Measurements from ENCODE around the gene ACOXL.

Gene ACOXL

GRCh38 chr2:110869472-110870446 is 137.4 kb downstream of the ACOXL start:
- ChIA-PET CTCF (no interaction called here), POLR2A (no interaction called here)
- TF ChIP-seq CTCF (IDR thresholded peaks at IDR 0.05; ENCODE audit: insufficient read depth, low read length, missing control alignments), result no peak
- no peak overlapping the region for H3K4me3 ChIP-seq (ENCODE audit: low read depth, low read length)
- no peak for DNase-seq (ENCODE audit: low read depth, low spot score)

GRCh38 chr2:110870545-110870944 is 138.2 kb downstream of the ACOXL start:
- no peak for DNase-seq (ENCODE audit: low read depth, low spot score)
- no peak for TF ChIP-seq CTCF (IDR thresholded peaks at IDR 0.05; ENCODE audit: insufficient read depth, low read length, missing control alignments)
- ChIA-PET CTCF (no interaction called here), POLR2A (no interaction called here)
- H3K4me3 ChIP-seq (ENCODE audit: low read depth, low read length), result no peak overlapping the region

DNA sequence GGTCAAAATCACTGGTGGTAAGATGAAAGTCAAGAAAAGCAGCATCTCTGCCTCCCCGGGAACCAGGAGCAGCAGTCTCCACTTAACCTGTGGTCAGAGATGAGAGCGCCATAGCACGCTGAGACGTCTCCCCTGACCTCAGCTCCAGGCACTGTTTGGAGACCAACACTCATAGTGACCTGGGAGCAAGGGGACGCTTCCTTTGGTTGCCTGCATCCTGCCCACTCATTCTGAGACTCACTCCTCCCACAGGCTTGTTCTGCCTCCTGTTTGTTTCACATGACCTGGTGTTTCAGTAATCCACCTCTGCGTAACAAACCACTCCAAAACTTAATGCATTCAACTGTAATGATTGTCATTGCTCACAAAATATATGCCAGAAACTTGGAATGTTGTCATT is 139.3 kb downstream of the ACOXL start:
- H3K4me3 ChIP-seq (ENCODE audit: low read depth, low read length), result no peak overlapping the region
- POLR2A ChIA-PET, result no interaction called here
- DNase-seq (ENCODE audit: low read depth, low spot score), result no peak
- CTCF ChIA-PET, result no interaction called here
- TF ChIP-seq CTCF (IDR thresholded peaks at IDR 0.05; ENCODE audit: insufficient read depth, low read length, missing control alignments), result no peak

DNA sequence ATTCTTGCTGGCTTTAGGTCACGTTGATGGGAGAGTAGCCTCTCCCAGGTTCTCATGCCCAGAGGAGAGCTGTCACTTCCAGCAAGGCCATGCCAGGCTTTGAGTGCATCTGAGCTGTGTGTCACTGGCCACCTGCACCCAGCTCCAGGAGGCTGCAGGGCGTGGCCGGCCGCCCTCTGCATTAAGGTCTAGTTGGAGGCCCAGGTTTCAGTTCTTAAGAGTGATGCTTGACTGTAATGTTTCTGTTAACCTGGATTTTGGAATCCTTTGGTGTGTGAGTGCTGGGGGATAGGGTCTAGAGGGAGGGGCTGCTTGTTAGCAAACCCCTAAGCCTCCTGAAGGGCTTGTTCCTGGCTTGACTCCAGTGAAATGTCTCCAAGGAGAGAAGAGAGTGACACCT is 140.1 kb downstream of the ACOXL start:
- ChIA-PET CTCF (no interaction called here), POLR2A (no interaction called here)
- H3K4me3 ChIP-seq (ENCODE audit: low read depth, low read length), result no peak overlapping the region
- TF ChIP-seq CTCF (IDR thresholded peaks at IDR 0.05; ENCODE audit: insufficient read depth, low read length, missing control alignments), result no peak
- no peak for DNase-seq (ENCODE audit: low read depth, low spot score)

GRCh38 chr2:110873056-110873502 is 140.7 kb downstream of the ACOXL start:
- ChIA-PET POLR2A (no interaction called here), CTCF (no interaction called here)
- TF ChIP-seq CTCF (IDR thresholded peaks at IDR 0.05; ENCODE audit: insufficient read depth, low read length, missing control alignments), result no peak
- H3K4me3 ChIP-seq (ENCODE audit: low read depth, low read length), result no peak overlapping the region
- DNase-seq (ENCODE audit: low read depth, low spot score), result no peak

DNA sequence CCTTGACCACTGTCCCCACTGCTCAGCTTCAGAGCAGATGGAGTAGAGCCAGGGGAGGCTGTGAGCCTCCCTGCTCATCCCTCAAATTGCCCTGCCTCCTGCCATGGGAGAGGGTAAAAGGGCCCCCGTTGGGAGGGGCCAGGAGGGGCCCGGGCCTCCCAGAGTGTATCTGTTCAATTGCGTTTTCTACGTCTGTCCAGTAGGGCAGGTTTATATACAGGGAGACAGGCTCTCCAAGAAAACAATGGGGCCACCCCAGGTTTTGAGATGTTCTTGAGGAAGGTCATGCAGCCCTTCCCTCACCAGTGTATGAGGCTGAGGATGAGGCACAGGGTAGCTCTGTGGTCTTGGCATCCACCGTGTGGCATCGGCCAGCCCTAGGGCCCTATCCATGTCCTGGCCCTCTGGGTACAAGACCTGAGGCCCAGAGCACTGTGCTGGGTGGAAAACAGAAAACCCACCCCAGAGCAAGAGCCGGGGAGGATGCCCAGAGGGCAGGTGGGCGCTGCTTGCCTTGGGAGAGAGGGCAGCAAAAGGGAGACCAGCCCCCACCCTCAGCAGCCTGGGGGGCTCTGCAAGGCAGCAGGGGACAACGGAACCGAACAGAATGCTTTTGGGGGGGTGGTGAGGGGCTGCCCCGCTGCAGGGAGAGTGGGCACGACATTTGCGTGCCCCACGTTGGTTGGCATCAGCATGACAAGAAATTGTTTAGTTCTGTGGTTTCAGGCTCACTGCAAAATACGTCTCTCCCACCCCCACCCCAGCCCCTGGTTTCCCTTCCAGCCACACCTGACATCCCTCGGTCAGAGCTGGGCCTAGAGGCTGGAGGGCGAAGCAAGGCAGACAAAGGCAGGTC is 141.5 kb downstream of the ACOXL start:
- no peak for DNase-seq (ENCODE audit: low read depth, low spot score)
- no peak for TF ChIP-seq CTCF (IDR thresholded peaks at IDR 0.05; ENCODE audit: insufficient read depth, low read length, missing control alignments)
- CTCF ChIA-PET, result no interaction called here
- H3K4me3 ChIP-seq (ENCODE audit: low read depth, low read length), result no peak overlapping the region
- POLR2A ChIA-PET, result no interaction called here

Data from AG04449 (cell line).